GM18498 (cell line): ENCODE measurements around the gene HSPG2.
"Not testable (repeated sequence)": the region's sequence is repeated elsewhere in the genome, so short reads cannot be mapped to it uniquely, and the experiment has no call there.

Experiments
- ATAC-seq: cut with Tn5 transposase; IDR thresholded peaks from one replicate; pipeline ENCODE4 v1.9.1; 2021; ENCODE audit warnings: mild to moderate bottlenecking, moderate library complexity; ENCODE audit not compliant: unreplicated experiment

HSPG2 gene

GRCh38 chr1:21937034-21937371 lies at the start of gene HSPG2:
Gene HSPG2 (minus strand): TSS chr1:21937310. CDS start chr1:21937217, 93 bp downstream.
- no peak for ATAC-seq

DNA sequence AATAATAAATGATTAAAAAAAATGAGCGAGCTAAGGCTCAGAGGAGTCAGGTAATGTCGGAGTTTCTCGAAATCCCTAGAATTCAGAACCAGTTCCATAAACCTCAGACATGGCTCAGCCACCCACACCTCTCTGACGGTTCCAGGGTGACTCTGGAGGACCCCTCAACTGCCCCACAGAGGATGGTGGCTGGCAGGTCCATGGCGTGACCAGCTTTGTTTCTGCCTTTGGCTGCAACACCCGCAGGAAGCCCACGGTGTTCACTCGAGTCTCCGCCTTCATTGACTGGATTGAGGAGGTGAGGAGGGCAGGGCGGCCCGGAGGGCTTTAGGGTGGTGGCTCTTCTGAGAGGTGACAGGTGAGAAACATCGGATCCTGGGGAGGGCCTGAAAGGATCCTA lies 49.3 kb upstream of the HSPG2 start:
- ATAC-seq, result not testable (repeated sequence)

DNA sequence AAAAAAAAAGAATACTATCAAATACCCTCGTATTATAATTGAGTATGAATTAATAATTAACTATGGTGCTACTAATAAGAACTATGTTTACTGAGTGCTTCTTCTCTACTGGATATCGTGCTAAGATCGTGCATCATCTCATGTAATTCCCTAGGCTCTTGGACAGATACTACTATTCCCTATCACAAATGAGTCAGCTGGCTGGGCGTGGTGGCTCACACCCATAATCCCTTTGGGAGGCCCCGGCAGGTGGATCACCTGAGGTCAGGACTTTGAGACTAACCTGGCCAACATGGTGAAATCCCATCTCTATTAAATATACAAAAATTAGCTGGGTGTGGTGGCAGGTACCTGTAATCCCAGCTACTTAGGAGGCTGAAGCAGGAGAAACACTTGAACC lies 48.8 kb upstream of the HSPG2 start:
- not testable (repeated sequence) for ATAC-seq

- ATAC-seq, result not testable (repeated sequence)
These were observed 46.4 kb upstream of the HSPG2 start for GRCh38 chr1:21983539-21983938.

DNA sequence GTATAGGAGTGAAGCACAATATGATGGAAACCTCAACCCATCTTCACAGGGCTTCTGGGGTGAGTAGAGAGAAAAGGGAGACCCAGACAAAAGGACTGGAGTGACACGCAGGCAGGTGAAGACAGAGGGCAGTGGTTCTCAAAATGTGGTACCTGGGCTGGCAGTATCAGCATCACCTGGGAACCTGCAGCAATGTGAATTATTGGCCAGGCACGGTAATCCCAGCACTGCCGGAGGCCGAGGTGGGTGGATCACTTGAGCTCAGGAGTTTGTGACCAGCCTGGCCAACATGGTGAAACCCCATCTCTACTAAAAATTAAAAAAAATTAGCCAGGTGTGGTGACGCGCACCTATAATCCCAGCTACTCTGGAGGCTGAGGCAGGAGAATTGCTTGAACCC lies 45.0 kb upstream of the HSPG2 start:
- not testable (repeated sequence) for ATAC-seq

GRCh38 chr1:21981253-21981652 lies 44.1 kb upstream of the HSPG2 start:
- ATAC-seq, result not testable (repeated sequence)

- ATAC-seq, result not testable (repeated sequence)
These were observed 43.6 kb upstream of the HSPG2 start for GRCh38 chr1:21980515-21981220.

- not testable (repeated sequence) for ATAC-seq
These were observed 41.1 kb upstream of the HSPG2 start for GRCh38 chr1:21978209-21978608.

GRCh38 chr1:21976703-21977239 lies 39.7 kb upstream of the HSPG2 start, which contains the start of gene CELA3B:
Gene CELA3B (plus strand): TSS chr1:21977022. CDS start chr1:21977040, 18 bp downstream.
- ATAC-seq, result not testable (repeated sequence)

DNA sequence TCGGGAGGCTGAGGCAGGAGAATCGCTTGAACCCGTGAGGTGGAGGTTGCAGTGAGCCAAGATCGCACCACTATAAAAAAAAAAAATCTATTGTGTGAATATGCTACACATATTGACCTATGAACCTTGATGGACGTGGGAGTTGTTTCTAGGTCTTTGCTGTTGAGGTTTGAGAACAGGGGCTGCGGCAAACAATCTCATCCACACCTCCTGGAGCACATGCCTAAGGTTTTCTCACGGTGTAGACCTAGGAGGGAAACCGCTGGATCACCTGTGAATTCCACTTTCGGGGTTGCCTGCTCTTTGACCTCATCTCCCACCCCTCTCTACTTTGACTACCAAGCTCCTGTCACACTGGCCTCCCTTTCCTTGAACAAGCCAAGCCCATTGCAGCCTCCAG lies 38.2 kb upstream of the HSPG2 start:
- ATAC-seq, result not testable (repeated sequence)

- not testable (repeated sequence) for ATAC-seq
These were observed 37.6 kb upstream of the HSPG2 start for GRCh38 chr1:21974699-21975098.

DNA sequence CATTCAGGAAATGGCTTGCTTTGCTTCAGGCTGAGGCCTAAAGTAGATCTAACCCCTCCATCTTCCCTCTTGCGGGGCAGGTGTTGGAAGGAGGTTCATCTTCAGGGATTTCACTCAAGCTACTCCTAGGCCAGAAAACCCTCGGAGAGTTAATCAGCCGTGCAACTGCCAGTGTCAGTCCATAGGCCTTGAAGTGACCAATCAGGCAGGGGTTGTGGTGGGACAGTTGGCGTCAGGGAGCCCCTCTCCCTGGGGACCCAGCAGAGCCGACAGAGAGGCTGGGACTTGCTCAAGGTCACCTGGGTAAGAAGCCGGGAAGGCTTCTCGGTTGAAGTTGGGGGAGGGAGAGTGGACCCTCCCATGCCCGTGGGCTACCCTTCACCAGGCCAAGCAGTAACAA lies 36.8 kb upstream of the HSPG2 start:
- ATAC-seq, result not testable (repeated sequence)

DNA sequence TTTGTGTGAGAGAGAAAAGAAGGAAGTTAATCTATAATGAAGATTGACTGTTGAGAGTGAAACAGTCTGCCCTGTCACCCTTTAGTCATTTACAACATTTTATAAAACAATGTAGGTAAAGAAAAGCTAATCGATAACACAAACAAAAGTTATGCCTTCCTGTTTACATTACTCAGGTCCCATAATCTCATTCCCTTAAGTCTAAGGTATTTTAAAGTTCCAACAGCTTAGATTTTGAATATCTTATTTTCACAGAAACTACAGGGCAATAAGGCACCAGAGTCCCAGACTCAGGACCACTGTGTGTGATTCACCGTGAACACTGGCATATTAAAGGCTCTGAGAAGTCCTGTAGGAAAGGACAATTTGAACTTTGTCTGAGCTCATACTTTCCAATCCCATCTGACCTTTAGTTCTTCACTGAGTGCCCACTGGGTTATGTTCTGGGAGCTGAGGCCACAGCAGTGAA lies 35.9 kb upstream of the HSPG2 start:
- not testable (repeated sequence) for ATAC-seq

- not testable (repeated sequence) for ATAC-seq
These were observed 33.4 kb upstream of the HSPG2 start for GRCh38 chr1:21970523-21970922.

GRCh38 chr1:21969066-21969465 lies 32.0 kb upstream of the HSPG2 start:
- ATAC-seq, result not testable (repeated sequence)

- not testable (repeated sequence) for ATAC-seq
These were observed 30.1 kb upstream of the HSPG2 start for GRCh38 chr1:21967216-21967615.

DNA sequence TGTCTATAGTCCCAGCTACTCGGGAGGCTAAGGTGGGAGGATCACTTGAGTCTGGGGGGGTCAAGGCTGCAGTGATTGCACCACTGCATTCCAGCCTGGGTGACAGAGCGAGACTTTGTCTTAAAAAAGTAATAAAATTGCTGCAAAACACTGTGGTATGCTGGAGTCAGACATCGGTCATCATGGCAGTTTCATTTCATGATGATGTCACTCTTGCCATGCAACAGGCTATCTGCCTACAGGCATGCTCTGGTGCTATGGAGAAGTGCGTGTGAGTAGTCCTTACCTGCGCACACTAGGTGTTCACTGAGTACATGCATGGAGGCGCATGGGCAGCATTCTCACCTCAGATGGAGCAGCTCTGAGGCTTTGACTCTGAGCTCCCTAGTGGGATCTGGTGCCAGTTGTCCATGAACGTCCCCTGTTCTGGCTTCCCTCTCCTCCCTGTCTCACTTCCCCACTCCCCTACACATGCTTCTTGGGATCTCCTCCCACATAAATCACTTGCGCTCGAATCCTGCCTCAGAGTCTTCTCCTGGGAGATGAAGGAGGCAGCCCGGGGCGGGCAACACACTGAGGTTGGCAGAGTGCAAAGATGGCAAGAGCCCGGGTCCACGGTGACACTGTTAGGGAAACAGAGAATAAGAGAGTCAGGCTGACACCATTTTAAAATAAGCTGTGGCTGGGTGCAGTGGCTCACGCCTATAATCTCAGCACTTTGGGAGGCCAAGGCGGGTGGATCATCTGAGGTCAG lies 29.3 kb upstream of the HSPG2 start:
- no peak for ATAC-seq

DNA sequence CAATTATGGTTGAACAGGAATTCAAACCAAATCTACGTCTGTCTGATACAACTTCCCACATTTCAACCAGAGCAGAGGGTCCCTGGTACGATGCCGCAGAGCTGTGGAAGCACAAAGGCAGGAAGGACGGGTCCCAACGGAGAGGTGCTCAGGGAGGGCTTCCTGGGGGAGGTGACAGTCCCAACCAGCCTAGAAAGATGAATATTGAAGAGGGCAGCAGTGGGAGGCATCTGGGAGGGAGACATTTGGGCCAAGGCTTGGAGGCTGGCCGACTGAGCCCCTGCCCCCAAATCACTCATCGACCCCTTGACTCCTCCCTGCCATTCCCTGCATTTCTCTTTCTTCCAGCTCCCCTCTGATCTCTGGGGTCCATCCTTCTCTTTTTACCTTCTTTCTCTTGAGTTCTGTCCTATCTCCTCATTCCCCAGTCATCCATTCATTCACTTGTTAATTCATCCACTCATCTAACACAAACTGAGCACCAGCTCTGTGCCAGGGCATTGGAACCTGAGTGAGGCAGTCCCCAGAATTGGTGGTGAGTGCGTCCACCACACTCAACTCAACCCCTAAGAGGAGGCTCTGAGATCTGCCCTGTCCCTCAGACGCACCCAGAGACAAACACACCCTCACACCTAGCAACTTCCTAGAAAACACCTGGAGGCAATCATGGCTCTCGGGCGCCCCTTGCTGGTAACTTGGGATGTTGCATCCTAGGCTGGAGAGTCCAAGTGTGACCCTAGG lies 26.5 kb upstream of the HSPG2 start:
- no peak for ATAC-seq

DNA sequence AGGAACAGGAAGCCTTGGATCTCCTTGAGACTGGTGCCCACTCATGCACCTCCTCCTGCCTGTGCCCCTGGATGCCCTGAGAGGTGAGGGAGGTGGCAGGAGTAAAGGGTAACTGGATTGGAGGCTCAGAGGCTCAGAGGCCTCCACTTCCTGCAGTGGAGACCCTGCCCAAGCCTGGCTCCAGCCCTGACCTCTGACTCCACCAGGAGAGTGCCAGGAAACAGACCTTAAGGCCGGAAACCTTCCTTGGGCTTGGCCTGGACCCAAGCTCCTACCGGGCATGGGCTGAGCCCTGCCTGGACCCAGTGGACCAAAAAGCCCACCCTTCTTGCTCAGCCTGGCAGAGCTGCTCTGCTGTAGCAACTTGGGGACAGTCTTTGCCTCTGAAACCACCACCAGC lies 24.7 kb upstream of the HSPG2 start:
- no peak for ATAC-seq

GRCh38 chr1:21961337-21961736 lies 24.2 kb upstream of the HSPG2 start:
- ATAC-seq, result no peak
